Fibroblast of lung (primary cell): Measurements from ENCODE around the gene C12orf42. TPM values are rescaled to one million over a fixed set of nuclear protein-coding genes. Genes with fewer than 3 reads are reported as not detected.

Source experiments
- DNase-seq, 2 donors: peaks; one replicate each; pipeline versions ENCODE4 v3.0.0 to v3.0.0-alpha.2; 2010; ENCODE audit warnings: low read depth in 2 of 2
- H2AFZ ChIP-seq: 2 replicates; pipeline ENCODE4 v1.5.1; 2012; ENCODE audit warnings: low read length, control low read depth, inconsistent platforms
- H3K27ac ChIP-seq: 2 replicates; pipeline ENCODE4 v1.5.1; 2011; ENCODE audit warnings: low read length, control low read depth; ENCODE audit not compliant: insufficient read depth
- H3K27me3 ChIP-seq: 2 replicates; pipeline ENCODE4 v1.5.1; 2011; ENCODE audit warnings: mild to moderate bottlenecking, low read length; ENCODE audit not compliant: control insufficient read depth, insufficient read depth
- H3K36me3 ChIP-seq: 2 replicates; pipeline ENCODE4 v1.5.1; 2011; ENCODE audit warnings: low read length; ENCODE audit not compliant: control insufficient read depth, insufficient read depth
- H3K4me1 ChIP-seq: 2 replicates; pipeline ENCODE4 v1.5.1; 2011; ENCODE audit warnings: low read length; ENCODE audit not compliant: control insufficient read depth, insufficient read depth; ENCODE audit errors: extremely low read depth
- H3K4me2 ChIP-seq: 2 replicates; pipeline ENCODE4 v1.5.1; 2011; ENCODE audit warnings: low read length, control low read depth; ENCODE audit not compliant: insufficient read depth; ENCODE audit errors: extremely low read depth
- H3K4me3 ChIP-seq, 4 experiments: fragments of 200-600 bp in 1 of 4; sonication (generic) in 1 of 4; replicated peaks in 1 of 4; 2 replicates each; pipeline ENCODE4 v1.5.1; 2011 to 2016; ENCODE audit warnings: low read length in 4 of 4, low read depth in 3 of 4, mild to moderate bottlenecking in 3 of 4, control low read depth in 2 of 4, inconsistent platforms in 1 of 4, mixed read lengths in 1 of 4; ENCODE audit not compliant: insufficient read depth in 1 of 4; ENCODE audit errors: control extremely low read depth in 1 of 4
- H3K79me2 ChIP-seq: 2 replicates; pipeline ENCODE4 v1.5.1; 2012; ENCODE audit warnings: mild to moderate bottlenecking, low read length, inconsistent platforms; ENCODE audit not compliant: control insufficient read depth, insufficient read depth
- H3K9ac ChIP-seq: 2 replicates; pipeline ENCODE4 v1.5.1; 2011; ENCODE audit warnings: mild to moderate bottlenecking, low read length, control low read depth; ENCODE audit not compliant: insufficient read depth
- H3K9me3 ChIP-seq: 2 replicates; pipeline ENCODE4 v1.5.1; 2012; ENCODE audit warnings: low read depth, low read length; ENCODE audit not compliant: control insufficient read depth, insufficient read depth
- H4K20me1 ChIP-seq: 2 replicates; pipeline ENCODE4 v1.5.1; 2011; ENCODE audit warnings: low read length; ENCODE audit not compliant: control insufficient read depth, insufficient read depth; ENCODE audit errors: extremely low read depth
- CTCF ChIP-seq, 2 donors: IDR thresholded peaks in 1 of 2; conservative IDR thresholded peaks in 1 of 2; 1 replicate in 1 of 2; 2 replicates in 1 of 2; pipeline ENCODE4 v1.5.1; 2011 to 2012; ENCODE audit warnings: low read length in 2 of 2, control low read depth in 1 of 2, inconsistent platforms in 1 of 2, low read depth in 1 of 2, mild to moderate bottlenecking in 1 of 2
- EZH2 ChIP-seq: IDR thresholded peaks from 2 replicates; pipeline ENCODE4 v1.5.1; 2012; ENCODE audit warnings: low read length, control low read depth, mild to moderate bottlenecking; ENCODE audit errors: missing control alignments
- polyA plus RNA-seq, 2 donors: library from polyadenylated mRNA; depleted of rRNA in 1 of 2; stranded (reverse) in 1 of 2; unstranded in 1 of 2; fragments of >200 nt; gene quantifications; 2 replicates each; pipeline ENCODE4 v1.2.1, GENCODE V29; 2011 to 2012; ENCODE audit warnings: missing spikeins in 1 of 2
- total RNA-seq: library from RNA; depleted of rRNA; stranded (reverse); fragments of >200 nt; gene quantifications from 2 replicates; pipeline ENCODE4 v1.2.1, GENCODE V29; 2014

The C12orf42 gene
- total and polyA plus RNA-seq, 2 donors (not counting 1 experiment from before 2014, with no cell fraction given): not detected

GRCh38 chr12:103468837-103469236 lies 26.9 kb downstream of the C12orf42 start:
- Histone ChIP-seq H3K27ac (no peak overlapping the region), H4K20me1 (no peaks in the 10 kb centered on the region), H3K79me2 (no peaks in the 10 kb centered on the region), H3K36me3 (no peaks in the 10 kb centered on the region), H2AFZ (no peak overlapping the region), H3K9me3 (no peaks in the 10 kb centered on the region), H3K4me2 (no peak overlapping the region), H3K4me1 (no peaks in the 10 kb centered on the region), H3K9ac (no peak overlapping the region), H3K27me3 (no peaks in the 10 kb centered on the region), H3K4me3 (no peak overlapping the region)
- DNase-seq: no peak
- TF ChIP-seq EZH2 (no peak), CTCF (conservative IDR thresholded peaks at IDR 0.05 in 1 of 2, IDR thresholded peaks at IDR 0.05 in 1 of 2; ENCODE audit: low read depth in 1 of 2, low read length in 2 of 2) (no peak)

GRCh38 chr12:103462675-103463074 lies 33.1 kb downstream of the C12orf42 start:
- Histone ChIP-seq H3K79me2 (no peaks in the 10 kb centered on the region), H3K4me1 (no peaks in the 10 kb centered on the region), H3K4me3 (no peak overlapping the region), H3K27me3 (no peaks in the 10 kb centered on the region), H3K27ac (no peak overlapping the region), H2AFZ (no peak overlapping the region), H4K20me1 (no peaks in the 10 kb centered on the region), H3K9ac (no peak overlapping the region), H3K9me3 (no peaks in the 10 kb centered on the region), H3K4me2 (no peak overlapping the region), H3K36me3 (no peaks in the 10 kb centered on the region)
- no peak for TF ChIP-seq CTCF (conservative IDR thresholded peaks at IDR 0.05 in 1 of 2, IDR thresholded peaks at IDR 0.05 in 1 of 2; ENCODE audit: low read depth in 1 of 2, low read length in 2 of 2)
- TF ChIP-seq EZH2: no peak
- DNase-seq: no peak

GRCh38 chr12:103457471-103457870 lies 38.3 kb downstream of the C12orf42 start:
- Histone ChIP-seq H4K20me1 (no peaks in the 10 kb centered on the region), H3K4me3 (no peak overlapping the region), H3K27ac (no peak overlapping the region), H3K36me3 (no peaks in the 10 kb centered on the region), H3K27me3 (no peaks in the 10 kb centered on the region), H3K9ac (no peak overlapping the region), H3K79me2 (no peaks in the 10 kb centered on the region), H2AFZ (no peak overlapping the region), H3K9me3 (no peaks in the 10 kb centered on the region), H3K4me1 (no peaks in the 10 kb centered on the region), H3K4me2 (no peak overlapping the region)
- no peak for TF ChIP-seq EZH2
- TF ChIP-seq CTCF (conservative IDR thresholded peaks at IDR 0.05 in 1 of 2, IDR thresholded peaks at IDR 0.05 in 1 of 2; ENCODE audit: low read depth in 1 of 2, low read length in 2 of 2): no peak
- no peak for DNase-seq
